ENCODE measurements around the gene ULBP1.
"Not testable (repeated sequence)": the region's sequence is repeated elsewhere in the genome, so short reads cannot be mapped to it uniquely, and the experiment has no call there.

Gene ULBP1

DNA sequence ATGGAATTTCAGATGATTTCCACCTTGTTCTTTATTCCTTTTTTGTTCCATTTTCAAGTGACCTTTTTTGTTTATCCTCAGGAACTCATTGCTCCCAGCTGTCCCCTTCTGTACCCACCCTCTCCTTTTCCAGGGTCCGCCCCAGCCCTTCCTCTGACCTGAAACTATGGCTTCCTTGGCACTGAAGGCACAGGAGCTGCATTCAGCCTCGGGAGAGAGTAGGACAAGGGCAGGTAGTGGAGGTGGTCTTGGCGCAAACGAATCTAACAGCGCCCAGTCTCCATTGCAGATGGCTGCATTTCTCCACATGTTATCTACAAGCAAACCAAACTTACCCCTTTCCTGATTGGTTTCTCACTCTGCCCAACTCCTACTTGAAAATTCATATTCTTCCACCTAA lies 30.7 kb upstream of the ULBP1 start:
- no peak for DNase-seq (ENCODE audit: low read depth, low spot score)

DNA sequence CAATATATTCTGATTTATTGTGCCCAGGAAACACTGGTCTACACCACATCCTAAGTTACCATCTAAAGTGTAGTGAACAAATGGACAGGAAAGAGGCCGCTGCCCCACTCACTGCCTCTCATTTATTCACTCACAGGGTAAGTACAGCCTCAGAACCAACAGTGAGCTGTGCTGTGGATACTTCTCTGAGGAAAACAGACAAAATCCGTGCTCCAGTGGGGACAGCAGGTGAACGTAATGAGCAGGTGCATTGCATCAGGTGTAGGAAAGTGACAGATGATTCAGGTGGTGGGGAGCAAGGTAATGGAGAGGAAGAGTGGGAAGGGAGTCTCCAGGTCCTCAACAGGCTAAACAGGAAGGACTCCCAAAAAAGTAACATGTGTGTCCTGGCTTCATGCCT lies 30.3 kb upstream of the ULBP1 start:
- DNase-seq (ENCODE audit: low read depth, low spot score) = no peak

DNA sequence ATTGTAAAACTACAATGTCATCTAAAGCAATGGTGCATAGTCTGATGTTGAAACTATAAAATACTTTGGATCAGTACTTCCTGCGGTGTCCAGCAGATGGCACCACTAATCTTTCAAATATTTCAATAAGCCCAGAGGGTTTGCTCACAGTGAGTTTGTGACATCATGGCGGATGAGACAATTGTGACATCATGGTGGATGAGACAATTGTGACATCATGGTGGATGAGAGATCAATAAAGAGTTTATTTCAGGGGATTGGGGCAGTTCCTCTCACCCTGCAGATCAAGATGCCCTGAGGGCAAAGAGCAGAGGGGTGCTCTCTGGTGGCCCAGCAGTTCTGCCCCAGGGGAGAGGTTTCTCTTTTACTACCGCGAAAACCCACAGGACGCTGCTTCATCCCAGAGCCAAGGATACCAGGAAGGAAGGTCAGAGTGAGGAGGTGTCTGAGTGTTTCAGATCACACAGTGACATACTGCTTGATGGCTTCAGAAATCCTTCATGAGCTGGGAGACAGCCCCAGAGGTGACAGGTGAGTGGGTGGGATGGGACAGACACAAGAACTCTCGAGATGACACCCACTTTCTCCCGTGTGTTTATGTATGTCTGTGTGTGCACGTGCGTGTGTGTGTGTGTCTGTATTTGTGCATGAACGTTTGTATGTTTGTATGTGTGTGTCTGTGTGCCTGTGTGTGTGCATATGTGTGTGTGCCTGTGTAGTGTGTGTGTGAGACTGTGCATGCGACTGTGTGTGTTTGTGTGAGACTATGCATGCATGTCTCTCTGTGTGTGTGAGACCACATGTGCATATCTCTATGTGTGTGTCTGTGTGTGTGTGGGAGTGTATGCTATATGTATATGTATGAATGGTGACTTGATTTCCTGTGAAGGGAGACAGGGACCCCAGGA lies 29.2 kb upstream of the ULBP1 start:
- peak; percentile 40 for DNase-seq (ENCODE audit: low read depth, low spot score)

DNA sequence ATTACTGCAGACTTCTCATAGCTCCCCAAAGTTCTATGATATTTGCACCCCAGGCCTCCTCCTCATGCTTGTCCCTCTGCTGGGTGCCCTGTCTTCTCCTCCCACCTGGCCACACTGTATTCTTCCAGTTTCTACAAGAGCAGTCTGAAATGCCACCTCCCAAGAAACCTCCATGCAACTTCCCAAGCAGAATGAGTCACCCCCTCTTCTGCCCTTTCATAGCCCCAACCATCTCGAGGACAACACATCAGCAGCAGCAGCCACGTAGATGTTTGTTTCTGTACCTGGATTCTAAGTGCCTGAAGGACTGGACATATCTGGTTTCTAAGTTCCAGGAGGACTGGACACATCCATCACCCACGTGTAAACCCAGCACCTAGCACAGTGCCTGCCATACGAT lies 28.5 kb upstream of the ULBP1 start:
- DNase-seq (ENCODE audit: low read depth, low spot score) = no peak

DNA sequence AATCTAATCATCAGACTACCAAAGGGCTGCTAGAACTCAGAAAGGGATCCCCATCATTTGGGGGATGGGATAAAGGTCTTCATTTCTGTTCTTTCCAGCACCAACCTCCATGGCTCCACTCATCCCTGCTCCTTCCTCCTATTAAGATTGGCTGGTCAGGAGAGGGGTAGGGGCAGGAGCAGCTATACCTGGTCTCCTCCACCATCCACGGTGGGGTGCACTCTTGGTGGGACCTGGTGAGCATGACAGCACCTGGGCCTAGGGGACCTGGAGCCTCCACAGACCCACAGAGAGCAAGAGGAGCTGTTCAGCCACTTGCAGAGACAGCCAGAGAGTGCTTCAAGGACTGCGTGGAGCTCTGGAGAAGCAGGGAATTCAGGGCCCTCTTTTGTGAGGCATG lies 28.1 kb upstream of the ULBP1 start:
- no peak for DNase-seq (ENCODE audit: low read depth, low spot score)

DNA sequence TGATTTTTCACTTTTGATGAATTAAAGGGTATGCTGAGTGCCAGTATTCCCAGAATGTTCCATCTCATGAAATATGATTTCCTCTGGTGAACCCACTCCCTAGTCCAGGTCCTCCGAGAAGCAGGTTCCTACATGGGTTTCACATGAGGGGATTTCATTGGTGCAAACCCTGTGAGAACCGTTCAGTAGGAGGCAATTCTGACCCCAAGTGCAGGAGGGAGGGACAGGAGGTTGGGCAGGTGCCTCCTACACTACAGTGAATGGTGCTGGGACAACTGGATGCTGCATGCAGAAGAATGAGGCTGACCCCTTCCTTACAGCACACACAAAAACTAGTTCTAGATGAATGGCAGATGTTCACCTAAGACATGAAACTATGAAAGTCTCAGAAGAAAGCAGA lies 27.0 kb upstream of the ULBP1 start:
- no peak for DNase-seq (ENCODE audit: low read depth, low spot score)

DNA sequence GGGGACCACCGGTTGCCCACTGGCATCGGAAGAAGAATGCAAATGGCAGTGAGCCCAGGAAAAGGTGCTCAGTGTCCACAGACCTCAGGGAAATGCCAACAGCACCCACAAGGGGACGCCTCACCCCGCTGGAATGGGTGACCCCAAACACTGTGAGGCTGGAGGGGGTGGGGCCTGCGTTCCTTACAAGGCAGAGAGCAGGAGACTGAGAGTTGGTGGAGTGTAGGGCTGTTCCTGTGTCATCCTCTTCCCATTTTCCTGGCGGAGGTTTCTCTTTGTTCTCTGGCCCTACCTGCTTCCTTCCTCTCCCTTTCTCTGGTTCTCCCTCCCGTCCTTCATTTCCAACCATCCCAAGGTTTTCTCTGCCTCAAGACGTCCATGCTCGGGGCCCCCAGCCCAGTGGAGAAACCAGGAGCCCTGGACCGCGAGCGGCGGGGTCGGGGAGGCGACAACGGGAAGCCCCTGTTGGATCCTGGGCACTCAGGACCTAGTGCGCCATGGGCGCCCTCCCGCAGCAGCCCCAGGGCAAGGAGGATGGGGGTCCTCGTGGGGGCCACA lies 25.7 kb upstream of the ULBP1 start:
- not testable (repeated sequence) for DNase-seq (ENCODE audit: low read depth, low spot score)

DNA sequence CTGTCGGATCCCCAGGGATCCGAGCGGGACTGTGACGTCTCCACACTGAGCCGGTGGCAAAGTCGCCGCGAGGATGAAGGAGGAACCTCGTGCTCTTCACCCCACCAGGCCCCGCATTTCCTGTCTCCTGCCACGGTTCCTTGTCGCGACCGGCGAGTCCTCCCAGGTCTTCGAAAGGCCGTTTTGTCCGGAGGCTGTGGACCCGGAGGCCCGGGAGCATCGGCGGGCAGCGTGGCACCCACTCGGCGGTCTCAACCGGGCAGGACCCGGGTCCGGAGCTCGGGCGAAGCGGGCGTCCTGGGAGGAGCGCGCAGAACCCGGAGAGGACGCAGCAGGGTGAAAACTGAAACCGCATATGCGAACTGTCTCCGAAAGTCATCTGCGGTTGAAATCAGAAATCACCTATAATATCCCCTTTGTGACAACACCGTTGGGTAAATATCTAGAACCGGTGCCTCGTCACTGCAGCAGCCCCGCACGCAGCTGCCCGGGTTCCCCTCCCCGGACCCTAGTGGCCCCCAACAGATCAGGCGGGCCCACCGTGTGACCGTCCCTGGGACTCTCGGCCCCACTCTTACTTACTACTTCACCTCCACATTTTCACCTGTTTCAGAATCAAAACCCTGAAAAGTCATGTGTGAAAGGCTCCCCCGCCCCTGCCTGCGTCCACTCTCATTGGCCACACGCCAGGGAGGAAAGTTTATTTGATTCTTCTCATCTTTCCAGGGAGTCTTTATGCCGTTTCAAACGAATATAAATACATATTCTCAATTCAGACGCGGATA lies 25.0 kb upstream of the ULBP1 start:
- DNase-seq (ENCODE audit: low read depth, low spot score) = no peak

DNA sequence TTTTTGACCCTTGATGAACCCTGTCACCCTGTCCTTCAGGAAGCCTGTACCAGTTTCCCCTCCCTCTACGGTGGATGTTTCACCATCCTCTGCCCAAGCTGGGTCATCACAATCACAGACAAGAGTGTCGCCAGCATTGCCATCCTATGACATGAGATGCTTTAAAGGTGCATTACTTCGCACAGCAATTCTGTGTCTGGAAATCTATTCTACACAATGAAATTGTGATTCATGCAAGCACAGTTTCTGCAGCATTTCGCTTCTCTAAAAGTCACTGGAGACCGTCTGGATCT lies 24.4 kb upstream of the ULBP1 start:
- no peak for DNase-seq (ENCODE audit: low read depth, low spot score)

DNA sequence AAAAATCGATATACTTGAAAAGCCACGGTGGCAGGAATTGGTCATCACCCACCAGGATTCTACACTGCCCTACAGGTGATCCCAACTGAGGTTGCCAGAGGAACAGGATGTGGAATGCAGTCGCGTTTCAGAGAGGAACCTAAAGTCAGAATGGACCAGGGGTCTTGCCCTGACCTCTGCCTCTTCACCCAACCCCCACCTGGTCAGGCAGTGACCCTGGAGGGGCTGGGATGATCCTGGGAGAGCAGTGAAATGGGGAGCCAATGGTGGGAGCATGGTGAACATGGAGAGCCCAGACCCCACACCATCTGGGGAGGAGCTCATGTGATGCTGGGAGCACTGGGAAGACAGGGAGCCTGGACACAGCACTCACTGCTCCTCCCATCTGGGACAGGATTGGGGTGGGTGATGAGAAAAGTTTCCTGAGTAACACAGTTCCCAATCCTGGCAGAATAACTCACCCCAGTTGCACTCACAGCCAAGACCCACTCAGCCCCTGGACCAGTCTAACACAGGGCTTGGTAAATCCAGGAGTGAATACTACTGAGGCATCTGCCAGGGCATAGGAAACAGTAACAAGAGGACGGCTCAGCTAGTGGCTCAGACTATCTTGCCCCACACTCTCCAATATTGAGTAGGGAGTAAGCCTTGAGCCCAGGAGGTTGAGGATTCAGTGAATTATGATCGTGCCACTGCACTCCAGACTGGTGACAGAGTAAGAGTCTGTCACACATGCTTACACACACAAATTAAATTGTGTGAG lies 23.7 kb upstream of the ULBP1 start:
- no peak for DNase-seq (ENCODE audit: low read depth, low spot score)

DNA sequence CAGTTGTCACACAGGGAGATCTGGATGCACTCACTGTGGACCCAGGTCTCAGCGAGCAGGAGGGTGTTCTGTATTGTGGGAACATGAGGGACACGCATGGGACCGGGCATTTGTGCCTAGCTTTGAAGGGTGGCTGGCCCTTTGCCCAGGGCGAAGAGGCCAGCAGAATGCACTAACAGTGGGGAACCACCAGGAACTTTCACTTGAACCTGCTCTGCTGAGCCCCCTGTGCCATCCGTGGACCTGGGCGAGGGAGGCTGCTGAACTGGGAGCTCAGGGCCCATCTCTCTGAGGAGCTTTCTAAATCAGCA lies 23.1 kb upstream of the ULBP1 start:
- DNase-seq (ENCODE audit: low read depth, low spot score) = no peak

DNA sequence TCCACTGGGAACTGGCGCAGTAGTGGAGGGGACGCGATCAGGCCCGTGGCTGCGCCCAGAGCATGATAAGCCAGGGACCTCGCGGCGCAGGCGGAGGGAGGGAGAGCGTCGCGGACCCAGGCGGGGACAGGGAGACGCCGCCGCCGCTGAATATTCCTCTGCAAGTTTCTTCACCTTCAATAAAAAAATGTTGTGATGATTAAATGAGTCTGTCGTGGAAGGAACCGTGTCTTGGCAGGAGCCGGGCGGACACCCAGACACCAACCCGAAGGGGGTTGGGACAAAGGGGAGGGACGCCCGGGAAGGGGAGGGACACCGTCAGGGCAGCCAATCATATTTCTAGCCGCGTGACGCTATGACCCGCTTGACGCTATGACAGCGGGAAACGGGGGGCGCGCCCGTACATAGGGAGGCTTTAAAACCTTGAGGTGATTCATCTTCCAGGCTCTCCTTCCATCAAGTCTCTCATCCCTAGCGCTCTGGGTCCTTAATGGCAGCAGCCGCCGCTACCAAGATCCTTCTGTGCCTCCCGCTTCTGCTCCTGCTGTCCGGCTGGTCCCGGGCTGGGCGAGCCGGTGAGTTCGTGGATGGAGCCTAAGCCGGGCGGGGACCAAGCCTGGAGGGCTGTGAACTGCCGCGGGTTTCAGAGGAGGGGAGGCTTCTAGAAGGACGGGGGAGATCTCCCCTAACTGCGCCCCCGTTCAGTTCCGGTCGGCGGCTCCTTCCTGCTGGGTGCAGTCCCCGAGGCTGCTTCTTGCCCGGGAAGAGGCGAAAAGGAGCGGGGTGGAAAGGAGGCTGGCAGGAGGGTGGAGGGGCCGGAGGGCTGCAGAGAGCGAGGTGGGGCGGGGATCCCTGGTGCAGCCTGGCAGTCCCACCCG lies 21.9 kb upstream of the ULBP1 start, which contains the start of gene ULBP2:
TSS of gene ULBP2 (plus strand) at position 432 of the 878 bp plus-strand sequence. CDS start at position 491, 59 bp downstream.
- peak; percentile 63 for DNase-seq (ENCODE audit: low read depth, low spot score)

DNA sequence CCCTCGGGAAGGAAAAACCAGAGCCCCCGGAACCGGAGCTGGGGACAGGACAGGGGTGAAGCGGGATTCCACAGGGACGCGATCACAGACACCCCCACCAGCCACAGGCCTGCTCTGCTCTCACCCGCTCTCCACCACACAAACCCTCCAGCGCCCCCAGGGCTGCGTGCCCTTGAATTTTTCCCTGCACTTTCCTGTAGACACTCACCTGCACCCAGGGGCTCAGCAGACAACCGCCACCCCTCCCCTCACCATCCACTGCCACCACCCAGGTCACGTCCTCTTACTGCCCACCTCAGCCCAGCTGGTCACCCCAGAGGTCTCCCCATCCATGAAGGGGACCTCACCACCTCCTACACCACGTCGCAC lies 21.3 kb upstream of the ULBP1 start:
- DNase-seq (ENCODE audit: low read depth, low spot score) = no peak

DNA sequence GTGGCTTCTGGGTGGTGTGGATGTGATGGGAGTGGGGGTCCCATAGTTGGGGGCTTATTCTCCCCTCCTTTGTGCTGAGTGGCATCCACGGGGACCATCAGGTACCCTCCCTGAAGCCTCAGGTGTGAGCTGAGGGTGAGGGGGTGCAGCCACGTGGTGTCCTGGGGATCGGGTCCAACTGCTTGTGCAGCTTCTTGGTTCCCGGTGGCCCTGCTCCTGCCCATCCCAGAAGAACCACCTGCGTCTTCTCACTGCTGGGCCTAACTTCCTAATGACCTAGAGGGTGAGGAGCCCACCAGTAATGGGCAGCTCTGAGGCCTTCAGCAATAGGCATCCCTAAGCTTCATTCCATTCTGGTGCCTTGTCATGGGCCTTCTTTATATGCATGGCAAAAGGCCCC lies 20.4 kb upstream of the ULBP1 start:
- not testable (repeated sequence) for DNase-seq (ENCODE audit: low read depth, low spot score)

DNA sequence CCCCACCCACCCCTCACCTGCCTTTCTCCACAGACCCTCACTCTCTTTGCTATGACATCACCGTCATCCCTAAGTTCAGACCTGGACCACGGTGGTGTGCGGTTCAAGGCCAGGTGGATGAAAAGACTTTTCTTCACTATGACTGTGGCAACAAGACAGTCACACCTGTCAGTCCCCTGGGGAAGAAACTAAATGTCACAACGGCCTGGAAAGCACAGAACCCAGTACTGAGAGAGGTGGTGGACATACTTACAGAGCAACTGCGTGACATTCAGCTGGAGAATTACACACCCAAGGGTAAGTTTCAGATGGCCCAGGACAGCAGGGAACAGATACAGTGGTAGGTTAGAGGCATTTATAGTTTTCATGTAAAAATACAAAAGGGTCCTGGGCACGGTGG lies 18.5 kb upstream of the ULBP1 start:
- not testable (repeated sequence) for DNase-seq (ENCODE audit: low read depth, low spot score)

DNA sequence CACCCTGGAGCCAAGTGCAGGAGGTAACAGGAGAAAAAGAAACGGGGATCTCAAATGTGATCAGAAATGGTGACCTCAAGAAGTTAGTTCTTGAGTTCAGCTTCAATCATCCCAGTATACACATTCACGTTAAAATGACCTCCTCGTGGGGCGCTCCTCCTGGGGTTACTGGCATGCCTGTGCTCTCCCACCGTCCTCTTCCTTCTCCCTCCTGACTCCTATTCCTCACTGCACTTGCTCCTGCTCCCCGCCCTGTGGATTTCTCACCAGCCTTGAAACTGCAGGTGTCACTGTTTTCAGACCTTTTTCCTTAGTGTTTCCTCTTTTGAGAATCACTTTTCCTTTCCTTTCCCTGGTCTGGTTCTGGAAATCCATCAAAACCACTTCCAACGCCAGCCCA lies 17.1 kb upstream of the ULBP1 start:
- DNase-seq (ENCODE audit: low read depth, low spot score) = not testable (repeated sequence)

DNA sequence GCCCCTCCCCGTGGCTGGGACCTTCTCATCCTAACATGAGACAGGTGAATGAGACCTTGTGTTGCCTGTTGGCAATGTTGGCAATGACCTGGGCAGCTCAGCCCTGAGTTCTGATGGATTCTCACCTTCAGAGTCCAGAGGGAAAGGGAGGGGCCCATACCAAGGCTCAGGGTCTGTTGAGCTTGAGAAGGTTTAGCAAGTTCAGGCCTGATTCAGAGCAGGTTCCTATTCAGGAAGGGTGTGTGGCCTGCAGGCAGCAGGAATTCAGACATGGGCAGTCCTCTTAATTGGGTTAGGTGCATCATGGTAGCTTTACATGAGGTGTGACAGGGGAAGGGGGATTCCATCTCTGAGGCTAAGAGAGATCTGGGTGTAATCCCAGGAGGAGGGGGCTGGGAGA lies 16.2 kb upstream of the ULBP1 start:
- not testable (repeated sequence) for DNase-seq (ENCODE audit: low read depth, low spot score)

DNA sequence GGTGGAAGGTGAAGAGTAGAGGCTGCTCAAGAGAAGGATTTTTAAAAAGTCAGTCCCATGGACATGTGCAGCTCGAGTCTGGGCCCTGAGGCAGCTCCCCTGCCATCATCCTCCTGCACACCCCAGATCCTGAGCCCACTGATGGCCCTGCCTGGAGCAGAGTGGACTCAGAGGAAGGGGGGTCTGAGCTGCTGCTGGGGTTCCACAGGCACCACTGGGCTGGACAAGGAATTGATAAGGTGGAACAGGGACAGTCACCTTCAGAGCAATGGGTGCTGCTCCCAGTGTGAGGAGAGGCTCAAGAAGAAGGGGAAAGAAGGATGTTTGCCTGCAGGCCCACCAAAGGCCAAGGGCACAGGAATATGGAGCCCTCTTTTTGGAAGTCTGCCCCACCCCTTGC lies 15.7 kb upstream of the ULBP1 start:
- DNase-seq (ENCODE audit: low read depth, low spot score) = no peak

DNA sequence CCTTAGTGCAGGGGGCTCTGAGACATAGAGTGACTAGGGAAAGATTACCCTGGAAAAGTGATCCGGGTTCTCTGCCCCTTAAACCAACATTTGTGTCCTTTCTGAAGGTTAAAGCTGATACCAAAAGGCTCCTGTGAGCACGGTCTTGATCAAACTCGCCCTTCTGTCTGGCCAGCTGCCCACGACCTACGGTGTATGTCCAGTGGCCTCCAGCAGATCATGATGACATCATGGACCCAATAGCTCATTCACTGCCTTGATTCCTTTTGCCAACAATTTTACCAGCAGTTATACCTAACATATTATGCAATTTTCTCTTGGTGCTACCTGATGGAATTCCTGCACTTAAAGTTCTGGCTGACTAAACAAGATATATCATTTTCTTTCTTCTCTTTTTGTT lies 15.1 kb upstream of the ULBP1 start:
- DNase-seq (ENCODE audit: low read depth, low spot score) = no peak

DNA sequence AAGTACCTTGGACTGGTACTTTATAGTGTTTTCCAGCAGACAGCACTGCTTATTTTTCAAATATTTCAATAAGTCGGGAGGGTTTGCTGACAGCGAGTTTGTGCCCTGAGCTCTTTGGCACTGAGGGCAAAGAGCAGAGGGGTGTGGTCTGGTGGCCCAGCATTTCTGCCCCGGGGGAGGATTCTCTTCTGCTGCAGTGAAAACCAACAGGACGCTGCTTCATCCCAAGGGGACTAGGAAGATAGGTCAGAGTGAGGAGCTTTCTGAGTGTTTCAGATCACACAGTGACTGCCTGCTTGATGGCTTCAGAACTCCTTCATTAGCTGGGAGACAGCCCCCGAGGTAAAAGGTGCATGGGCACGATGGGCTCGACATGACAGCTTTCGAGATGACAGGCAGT lies 13.3 kb upstream of the ULBP1 start:
- no peak for DNase-seq (ENCODE audit: low read depth, low spot score)

DNA sequence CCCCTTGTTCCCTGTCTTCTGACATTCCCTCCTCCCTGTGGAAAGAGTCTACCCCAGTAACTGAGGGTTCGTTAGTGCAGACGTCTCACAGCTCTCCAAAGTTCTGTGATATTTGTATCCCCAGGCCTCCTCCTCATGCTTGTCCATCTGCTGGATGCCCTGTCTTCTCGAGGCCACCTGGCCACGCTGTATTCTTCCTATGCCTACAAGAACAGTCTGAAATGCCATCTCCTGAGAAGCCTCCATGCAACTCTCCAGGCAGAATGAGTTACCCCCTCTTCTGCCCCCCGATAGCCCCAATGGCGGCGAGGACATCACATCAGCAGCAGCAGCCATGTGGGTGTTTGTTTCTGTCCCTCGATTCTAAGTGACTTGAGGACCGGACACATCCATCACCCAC lies 12.6 kb upstream of the ULBP1 start:
- no peak for DNase-seq (ENCODE audit: low read depth, low spot score)

Data from ELF-1 (cell line).